Measurements from ENCODE around the gene CCNDBP1. TPM values are rescaled to one million over a fixed set of nuclear protein-coding genes. Genes with fewer than 3 reads are reported as not detected.

The CCNDBP1 gene
- total RNA-seq, 1 donor from 2014 or later = 28.2 TPM

GRCh38 chr15:43239732-43240491, 54.7 kb downstream of the CCNDBP1 start:
- peaks cover 18% of the 10 kb centered on the region for H3K27me3 Mint-ChIP-seq

GRCh38 chr15:43241100-43241499, 55.9 kb downstream of the CCNDBP1 start:
- no peak for TF ChIP-seq CTCF (conservative IDR thresholded peaks at IDR 0.05)
- Mint-ChIP-seq H3K27ac (no peak overlapping the region), H3K27me3 (peaks cover 22% of the 10 kb centered on the region), H3K4me3 (no peak overlapping the region), H3K4me1 (ENCODE audit: unreplicated experiment) (peaks cover 5% of the 10 kb centered on the region), H3K36me3 (no peaks in the 10 kb centered on the region), H3K9me3 (peaks cover 7% of the 10 kb centered on the region)
- no peak for DNase-seq (ENCODE audit: extremely low spot score, unreplicated experiment)

More at GRCh38 chr15:43239732-43240491, 54.7 kb downstream of the CCNDBP1 start:
- TF ChIP-seq CTCF (conservative IDR thresholded peaks at IDR 0.05) = no peak
- H3K9me3 Mint-ChIP-seq = peaks cover 7% of the 10 kb centered on the region
- no peak overlapping the region for H3K4me3 Mint-ChIP-seq
- H3K36me3 Mint-ChIP-seq = no peaks in the 10 kb centered on the region
- peaks cover 5% of the 10 kb centered on the region for H3K4me1 Mint-ChIP-seq (ENCODE audit: unreplicated experiment)
- no peak for DNase-seq (ENCODE audit: extremely low spot score, unreplicated experiment)
- no peak overlapping the region for H3K27ac Mint-ChIP-seq

- Mint-ChIP-seq H3K27me3 (peaks cover 28% of the 10 kb centered on the region), H3K4me1 (ENCODE audit: unreplicated experiment) (peaks cover 5% of the 10 kb centered on the region), H3K4me3 (no peak overlapping the region), H3K9me3 (peaks cover 7% of the 10 kb centered on the region), H3K27ac (no peak overlapping the region), H3K36me3 (no peaks in the 10 kb centered on the region)
- TF ChIP-seq CTCF (conservative IDR thresholded peaks at IDR 0.05) = no peak
- DNase-seq (ENCODE audit: extremely low spot score, unreplicated experiment) = peak; percentile 34
Observed at GRCh38 chr15:43242616-43243015, 57.4 kb downstream of the CCNDBP1 start.

- no peak for TF ChIP-seq CTCF (conservative IDR thresholded peaks at IDR 0.05)
- peaks cover 28% of the 10 kb centered on the region for H3K27me3 Mint-ChIP-seq
- peak; percentile 7 for DNase-seq (ENCODE audit: extremely low spot score, unreplicated experiment)
- H3K4me3 Mint-ChIP-seq = no peak overlapping the region
- no peak overlapping the region for H3K27ac Mint-ChIP-seq
- peaks cover 1% of the 10 kb centered on the region for H3K4me1 Mint-ChIP-seq (ENCODE audit: unreplicated experiment)
- no peaks in the 10 kb centered on the region for H3K36me3 Mint-ChIP-seq
- H3K9me3 Mint-ChIP-seq = peaks cover 7% of the 10 kb centered on the region
Observed at GRCh38 chr15:43243020-43243645, 57.9 kb downstream of the CCNDBP1 start.

- Mint-ChIP-seq H3K4me1 (ENCODE audit: unreplicated experiment) (no peaks in the 10 kb centered on the region), H3K27me3 (peaks cover 28% of the 10 kb centered on the region), H3K27ac (peak overlapping the region; percentile 89), H3K9me3 (peaks cover 7% of the 10 kb centered on the region), H3K36me3 (no peaks in the 10 kb centered on the region), H3K4me3 (peak overlapping the region; percentile 67)
- peak; percentile 15 for DNase-seq (ENCODE audit: extremely low spot score, unreplicated experiment)
- no peak for TF ChIP-seq CTCF (conservative IDR thresholded peaks at IDR 0.05)
Observed at GRCh38 chr15:43244092-43244491, 58.9 kb downstream of the CCNDBP1 start.
